GM12878 (cell line): ENCODE results near the gene PPAN. TPM values are rescaled to one million over a fixed set of nuclear protein-coding genes. Genes with fewer than 3 reads are reported as not detected.

Source experiments
- BACH1 ChIP-seq: fragments of 450-650 bp; IDR thresholded peaks from 2 replicates; pipeline ENCODE4 v1.6.1; 2017; ENCODE audit warnings: mild to moderate bottlenecking, borderline replicate concordance
- BRCA1 ChIP-seq: IDR thresholded peaks from 2 replicates; pipeline ENCODE4 v1.6.1; 2011; ENCODE audit warnings: low read depth, low read length, improper control_type of control experiment
- CBFB ChIP-seq: IDR thresholded peaks from 2 replicates; pipeline ENCODE4 v1.6.1; 2016; ENCODE audit warnings: antibody characterized with exemption, low read depth
- CHD1 ChIP-seq: IDR thresholded peaks from 2 replicates; pipeline ENCODE4 v1.6.1; 2012; ENCODE audit warnings: low read depth, low read length, improper control_type of control experiment
- EGR1 ChIP-seq, 2 experiments: IDR thresholded peaks; 1 replicate in 1 of 2; 2 replicates in 1 of 2; pipeline ENCODE4 v1.6.1; 2011 to 2012; ENCODE audit warnings: low read depth in 2 of 2, low read length in 2 of 2, borderline replicate concordance in 1 of 2, mild to moderate bottlenecking in 1 of 2, moderate library complexity in 1 of 2
- EZH2 ChIP-seq: IDR thresholded peaks from 2 replicates; pipeline ENCODE4 v1.6.1; 2012; ENCODE audit warnings: low read depth, mild to moderate bottlenecking, control low read depth, inconsistent platforms, low read length, borderline replicate concordance; ENCODE audit not compliant: control insufficient read depth
- HDGF ChIP-seq: fragments of 450-650 bp; IDR thresholded peaks from 2 replicates; pipeline ENCODE4 v1.6.1; 2016; ENCODE audit warnings: antibody characterized with exemption
- IRF4 ChIP-seq: IDR thresholded peaks from 2 replicates; pipeline ENCODE4 v1.6.1; 2011; ENCODE audit warnings: low read depth, low read length
- JUND ChIP-seq: IDR thresholded peaks from 2 replicates; pipeline ENCODE4 v1.6.1; 2012; ENCODE audit warnings: low read depth, mild to moderate bottlenecking, low read length, improper control_type of control experiment, moderate library complexity
- NFXL1 ChIP-seq: fragments of 450-650 bp; IDR thresholded peaks from 2 replicates; pipeline ENCODE4 v1.6.1; 2017; ENCODE audit warnings: antibody characterized with exemption, mild to moderate bottlenecking, borderline replicate concordance
- PAX8 ChIP-seq: fragments of 450-650 bp; IDR thresholded peaks from 2 replicates; pipeline ENCODE4 v1.6.1; 2017; ENCODE audit warnings: mild to moderate bottlenecking, moderate library complexity
- RELA ChIP-seq: fragments of 450-650 bp; IDR thresholded peaks from 2 replicates; pipeline ENCODE4 v1.8.0; 2014; ENCODE audit warnings: borderline replicate concordance; ENCODE audit not compliant: partially characterized antibody
- STAT1 ChIP-seq: fragments of 450-650 bp; conservative IDR thresholded peaks from 2 replicates; pipeline ENCODE4 v1.6.1; 2014; ENCODE audit warnings: antibody characterized with exemption, mild to moderate bottlenecking
- polyA plus RNA-seq, 11 experiments: library from polyadenylated mRNA; depleted of rRNA in 4 of 11; unstranded in 6 of 11; stranded (reverse) in 5 of 11; fragments of >200 nt; fragmentation: Nextera tagmentation in 4 of 11; fragmentation: Illumina TruSeq in 1 of 11; extraction: Ambion mirVana in 4 of 11; extraction: Trizol in 1 of 11; gene quantifications; 1 replicate in 1 of 11; 2 replicates in 10 of 11; pipeline versions ENCODE4 v1.2.1 to v1.2.3, GENCODE V29; 2011 to 2016; ENCODE audit warnings: inconsistent platforms in 2 of 11, missing spikeins in 2 of 11, low read depth in 1 of 11
- total RNA-seq, 4 experiments: library from RNA; depleted of rRNA in 3 of 4; stranded (reverse); fragments of >200 nt in 3 of 4; fragmentation: Illumina TruSeq in 1 of 4; extraction: Trizol in 1 of 4; gene quantifications; 2 replicates each; pipeline versions ENCODE4 v1.2.1 to v1.2.3, GENCODE V29; 2013 to 2021
- TF ChIP-seq, protein P1 (sequence below): fragments of 150-350 bp; IDR thresholded peaks from 2 replicates; pipeline ENCODE4 v1.6.1; 2016; ENCODE audit warnings: low read depth, low read length
- TF ChIP-seq, protein P2 (sequence below): fragments of 450-650 bp; IDR thresholded peaks from 2 replicates; pipeline ENCODE4 v1.6.1; 2016; ENCODE audit warnings: mild to moderate bottlenecking
- TF ChIP-seq, protein P3 (sequence below): fragments of 450-650 bp; formaldehyde crosslinking; IDR thresholded peaks from 2 replicates; pipeline ENCODE4 v1.4.0; 2020; ENCODE audit warnings: mild to moderate bottlenecking, moderate library complexity
- TF ChIP-seq, protein P4 (sequence below): IDR thresholded peaks from 2 replicates; pipeline ENCODE4 v1.6.1; 2011; ENCODE audit warnings: borderline replicate concordance, low read depth, mild to moderate bottlenecking, moderate library complexity, mixed read lengths, low read length; ENCODE audit not compliant: insufficient read depth; ENCODE audit errors: extremely low read length

Gene PPAN
- total and polyA plus RNA-seq, 10 of the 15 experiments (the other 5 are each of a cell fraction or from before 2014, with no cell fraction given): 2.1 to 171 (median 108) TPM

DNA sequence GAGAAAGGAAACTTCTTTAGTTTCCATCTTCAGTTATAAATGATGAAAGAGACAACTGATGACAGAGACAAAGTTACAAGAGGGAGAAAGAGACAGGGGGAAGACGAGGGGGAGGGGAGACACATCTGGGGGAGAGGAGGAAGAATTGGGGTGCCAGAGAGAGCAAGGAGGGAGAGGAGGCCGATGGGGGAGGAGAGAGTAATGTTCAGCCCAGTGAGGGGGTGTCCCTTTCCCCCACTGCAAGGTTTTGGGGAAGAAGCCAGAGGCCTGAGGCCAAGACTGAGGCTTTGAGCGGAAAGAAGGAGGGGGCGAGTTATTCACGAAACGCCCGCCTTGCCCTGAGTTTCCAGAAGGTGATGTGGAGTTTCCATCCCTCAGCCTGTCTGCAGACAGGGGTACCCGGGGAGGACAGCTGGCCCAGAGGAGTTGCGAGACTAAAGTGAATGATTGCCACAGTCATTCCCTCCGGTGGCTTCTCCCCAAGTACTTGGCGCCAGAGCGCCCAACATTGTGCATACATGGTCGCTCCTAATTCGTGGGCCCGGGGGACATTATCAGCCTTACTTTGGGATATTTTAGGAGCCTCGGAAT lies 558 bp upstream of the PPAN start (continued):
- TF ChIP-seq CBFB: no peak; the same call in 1 of the 2 replicates
- TF ChIP-seq, protein P1, sequence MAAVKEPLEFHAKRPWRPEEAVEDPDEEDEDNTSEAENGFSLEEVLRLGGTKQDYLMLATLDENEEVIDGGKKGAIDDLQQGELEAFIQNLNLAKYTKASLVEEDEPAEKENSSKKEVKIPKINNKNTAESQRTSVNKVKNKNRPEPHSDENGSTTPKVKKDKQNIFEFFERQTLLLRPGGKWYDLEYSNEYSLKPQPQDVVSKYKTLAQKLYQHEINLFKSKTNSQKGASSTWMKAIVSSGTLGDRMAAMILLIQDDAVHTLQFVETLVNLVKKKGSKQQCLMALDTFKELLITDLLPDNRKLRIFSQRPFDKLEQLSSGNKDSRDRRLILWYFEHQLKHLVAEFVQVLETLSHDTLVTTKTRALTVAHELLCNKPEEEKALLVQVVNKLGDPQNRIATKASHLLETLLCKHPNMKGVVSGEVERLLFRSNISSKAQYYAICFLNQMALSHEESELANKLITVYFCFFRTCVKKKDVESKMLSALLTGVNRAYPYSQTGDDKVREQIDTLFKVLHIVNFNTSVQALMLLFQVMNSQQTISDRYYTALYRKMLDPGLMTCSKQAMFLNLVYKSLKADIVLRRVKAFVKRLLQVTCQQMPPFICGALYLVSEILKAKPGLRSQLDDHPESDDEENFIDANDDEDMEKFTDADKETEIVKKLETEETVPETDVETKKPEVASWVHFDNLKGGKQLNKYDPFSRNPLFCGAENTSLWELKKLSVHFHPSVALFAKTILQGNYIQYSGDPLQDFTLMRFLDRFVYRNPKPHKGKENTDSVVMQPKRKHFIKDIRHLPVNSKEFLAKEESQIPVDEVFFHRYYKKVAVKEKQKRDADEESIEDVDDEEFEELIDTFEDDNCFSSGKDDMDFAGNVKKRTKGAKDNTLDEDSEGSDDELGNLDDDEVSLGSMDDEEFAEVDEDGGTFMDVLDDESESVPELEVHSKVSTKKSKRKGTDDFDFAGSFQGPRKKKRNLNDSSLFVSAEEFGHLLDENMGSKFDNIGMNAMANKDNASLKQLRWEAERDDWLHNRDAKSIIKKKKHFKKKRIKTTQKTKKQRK: no peak
- TF ChIP-seq EZH2: no peak
- TF ChIP-seq CHD1: peak; percentile 60; the same call in 1 of the 2 replicates
- TF ChIP-seq, protein P2, sequence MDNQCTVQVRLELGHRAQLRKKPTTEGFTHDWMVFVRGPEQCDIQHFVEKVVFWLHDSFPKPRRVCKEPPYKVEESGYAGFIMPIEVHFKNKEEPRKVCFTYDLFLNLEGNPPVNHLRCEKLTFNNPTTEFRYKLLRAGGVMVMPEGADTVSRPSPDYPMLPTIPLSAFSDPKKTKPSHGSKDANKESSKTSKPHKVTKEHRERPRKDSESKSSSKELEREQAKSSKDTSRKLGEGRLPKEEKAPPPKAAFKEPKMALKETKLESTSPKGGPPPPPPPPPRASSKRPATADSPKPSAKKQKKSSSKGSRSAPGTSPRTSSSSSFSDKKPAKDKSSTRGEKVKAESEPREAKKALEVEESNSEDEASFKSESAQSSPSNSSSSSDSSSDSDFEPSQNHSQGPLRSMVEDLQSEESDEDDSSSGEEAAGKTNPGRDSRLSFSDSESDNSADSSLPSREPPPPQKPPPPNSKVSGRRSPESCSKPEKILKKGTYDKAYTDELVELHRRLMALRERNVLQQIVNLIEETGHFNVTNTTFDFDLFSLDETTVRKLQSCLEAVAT: peak; percentile 91
- no peak for TF ChIP-seq BRCA1
- no peak for TF ChIP-seq IRF4
- no peak for TF ChIP-seq NFXL1
- peak; percentile 42; the same call in 1 of the 2 replicates for TF ChIP-seq JUND
- TF ChIP-seq, protein P3, sequence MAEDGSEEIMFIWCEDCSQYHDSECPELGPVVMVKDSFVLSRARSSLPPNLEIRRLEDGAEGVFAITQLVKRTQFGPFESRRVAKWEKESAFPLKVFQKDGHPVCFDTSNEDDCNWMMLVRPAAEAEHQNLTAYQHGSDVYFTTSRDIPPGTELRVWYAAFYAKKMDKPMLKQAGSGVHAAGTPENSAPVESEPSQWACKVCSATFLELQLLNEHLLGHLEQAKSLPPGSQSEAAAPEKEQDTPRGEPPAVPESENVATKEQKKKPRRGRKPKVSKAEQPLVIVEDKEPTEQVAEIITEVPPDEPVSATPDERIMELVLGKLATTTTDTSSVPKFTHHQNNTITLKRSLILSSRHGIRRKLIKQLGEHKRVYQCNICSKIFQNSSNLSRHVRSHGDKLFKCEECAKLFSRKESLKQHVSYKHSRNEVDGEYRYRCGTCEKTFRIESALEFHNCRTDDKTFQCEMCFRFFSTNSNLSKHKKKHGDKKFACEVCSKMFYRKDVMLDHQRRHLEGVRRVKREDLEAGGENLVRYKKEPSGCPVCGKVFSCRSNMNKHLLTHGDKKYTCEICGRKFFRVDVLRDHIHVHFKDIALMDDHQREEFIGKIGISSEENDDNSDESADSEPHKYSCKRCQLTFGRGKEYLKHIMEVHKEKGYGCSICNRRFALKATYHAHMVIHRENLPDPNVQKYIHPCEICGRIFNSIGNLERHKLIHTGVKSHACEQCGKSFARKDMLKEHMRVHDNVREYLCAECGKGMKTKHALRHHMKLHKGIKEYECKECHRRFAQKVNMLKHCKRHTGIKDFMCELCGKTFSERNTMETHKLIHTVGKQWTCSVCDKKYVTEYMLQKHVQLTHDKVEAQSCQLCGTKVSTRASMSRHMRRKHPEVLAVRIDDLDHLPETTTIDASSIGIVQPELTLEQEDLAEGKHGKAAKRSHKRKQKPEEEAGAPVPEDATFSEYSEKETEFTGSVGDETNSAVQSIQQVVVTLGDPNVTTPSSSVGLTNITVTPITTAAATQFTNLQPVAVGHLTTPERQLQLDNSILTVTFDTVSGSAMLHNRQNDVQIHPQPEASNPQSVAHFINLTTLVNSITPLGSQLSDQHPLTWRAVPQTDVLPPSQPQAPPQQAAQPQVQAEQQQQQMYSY (CRISPR knock-in tag): no peak
- TF ChIP-seq BACH1: peak; percentile 71
- TF ChIP-seq EGR1 (IDR thresholded peaks at IDR 0.05; ENCODE audit: borderline replicate concordance in 1 of 2, low read depth in 2 of 2, low read length in 2 of 2): peak in 1 of 2 experiments; percentile 71; a peak in 2 of 3 replicates
- TF ChIP-seq, protein P4, sequence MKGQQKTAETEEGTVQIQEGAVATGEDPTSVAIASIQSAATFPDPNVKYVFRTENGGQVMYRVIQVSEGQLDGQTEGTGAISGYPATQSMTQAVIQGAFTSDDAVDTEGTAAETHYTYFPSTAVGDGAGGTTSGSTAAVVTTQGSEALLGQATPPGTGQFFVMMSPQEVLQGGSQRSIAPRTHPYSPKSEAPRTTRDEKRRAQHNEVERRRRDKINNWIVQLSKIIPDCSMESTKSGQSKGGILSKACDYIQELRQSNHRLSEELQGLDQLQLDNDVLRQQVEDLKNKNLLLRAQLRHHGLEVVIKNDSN: no peak
- no peak for TF ChIP-seq STAT1
- TF ChIP-seq PAX8: no peak
- TF ChIP-seq RELA: no peak
- 0 out of 2 replicates have a peak, but pooled peaks have one; percentile 77 for TF ChIP-seq HDGF
